ENCODE results near the gene POLD4.
"Not testable (repeated sequence)": the region's sequence is repeated elsewhere in the genome, so short reads cannot be mapped to it uniquely, and the experiment has no call there.

Gene POLD4

GRCh38 chr11:67353317-67354074 lies at the start of gene POLD4:
Gene POLD4, minus strand, starts transcription at chr11:67353546. Its CDS starts 147 bp downstream, at chr11:67353399.
- Mint-ChIP-seq H3K27ac (peak within 1 kb of the TSS; percentile 99), H3K4me1 (peaks cover 51% of the 10 kb centered on the region), H3K27me3 (peaks cover 11% of the 10 kb centered on the region), H3K9me3 (no peaks in the 10 kb centered on the region), H3K4me3 (peak within 1 kb of the TSS; percentile 95), H3K36me3 (peaks cover 9% of the 10 kb centered on the region)
- peak; percentile 98 for DNase-seq
- CTCF ChIA-PET: interaction anchor here (1.0 to 11.4 kb wide), 12 partner anchors 7 to 152 kb away, joined by 3 to 564 read pairs (median 5); partner anchors contain the start of genes CLCF1, PITPNM1, PPP1CA and RAD9A

GRCh38 chr11:67403085-67403484 lies 49.7 kb upstream of the POLD4 start:
- H3K27ac Mint-ChIP-seq: peak overlapping the region; percentile 98
- peaks cover 58% of the 10 kb centered on the region for H3K36me3 Mint-ChIP-seq
- H3K27me3 Mint-ChIP-seq, DNase-seq, H3K9me3 Mint-ChIP-seq: not testable (repeated sequence)
- peaks cover 72% of the 10 kb centered on the region for H3K4me1 Mint-ChIP-seq
- CTCF ChIA-PET: interaction anchor here (1.5 to 5.0 kb wide), 4 partner anchors 10 to 102 kb away, joined by 5 to 36 read pairs (median 10); partner anchors contain the start of genes PITPNM1 and PTPRCAP
- H3K4me3 Mint-ChIP-seq: peak overlapping the region; percentile 96

GRCh38 chr11:67402192-67402839 lies 49.0 kb upstream of the POLD4 start:
- H3K9me3 Mint-ChIP-seq, H3K27me3 Mint-ChIP-seq, DNase-seq: not testable (repeated sequence)
- Mint-ChIP-seq H3K36me3 (peaks cover 58% of the 10 kb centered on the region), H3K4me1 (peaks cover 72% of the 10 kb centered on the region), H3K27ac (peak overlapping the region; percentile 98), H3K4me3 (peak overlapping the region; percentile 96)
- CTCF ChIA-PET: interaction anchor here (0.9 to 5.0 kb wide), 16 partner anchors 10 to 105 kb away, joined by 3 to 36 read pairs (median 6); partner anchors contain the start of genes CDK2AP2, PITPNM1, PTPRCAP and RAD9A

- Mint-ChIP-seq H3K36me3 (peaks cover 55% of the 10 kb centered on the region), H3K4me3 (peak within 1 kb of the TSS; percentile 96), H3K9me3 (no peaks in the 10 kb centered on the region), H3K4me1 (peaks cover 73% of the 10 kb centered on the region), H3K27me3 (no peaks in the 10 kb centered on the region), H3K27ac (peak within 1 kb of the TSS; percentile 98)
- CTCF ChIA-PET: interaction anchor here (0.9 to 5.0 kb wide), 19 partner anchors 8 to 106 kb away, joined by 3 to 36 read pairs (median 6); partner anchors contain the start of genes CDK2AP2, PITPNM1, PTPRCAP and RAD9A
- DNase-seq: peak; percentile 91
Measured at GRCh38 chr11:67401495-67402191, 48.3 kb upstream of the POLD4 start, which contains the start of gene PPP1CA. Gene PPP1CA, minus strand, starts transcription at chr11:67401858. Its CDS starts 76 bp downstream, at chr11:67401782.

- no peaks in the 10 kb centered on the region for H3K27me3 Mint-ChIP-seq
- peaks cover 74% of the 10 kb centered on the region for H3K4me1 Mint-ChIP-seq
- no peaks in the 10 kb centered on the region for H3K9me3 Mint-ChIP-seq
- DNase-seq: no peak
- H3K27ac Mint-ChIP-seq: peak overlapping the region; percentile 86
- H3K4me3 Mint-ChIP-seq: peak overlapping the region; percentile 96
- H3K36me3 Mint-ChIP-seq: peaks cover 53% of the 10 kb centered on the region
- CTCF ChIA-PET: interaction anchor here (0.9 to 5.0 kb wide), 19 partner anchors 8 to 107 kb away, joined by 3 to 36 read pairs (median 6); partner anchors contain the start of genes CDK2AP2, PITPNM1, PTPRCAP and RAD9A
Measured at GRCh38 chr11:67400942-67401494, 47.7 kb upstream of the POLD4 start.

- peaks cover 71% of the 10 kb centered on the region for H3K4me1 Mint-ChIP-seq
- DNase-seq: no peak
- no peaks in the 10 kb centered on the region for H3K9me3 Mint-ChIP-seq
- H3K36me3 Mint-ChIP-seq: peaks cover 50% of the 10 kb centered on the region
- CTCF ChIA-PET: interaction anchor here (0.6 to 5.0 kb wide), 15 partner anchors 8 to 107 kb away, joined by 3 to 36 read pairs (median 5); partner anchors contain the start of genes CDK2AP2, PITPNM1, PTPRCAP and RAD9A
- H3K27ac Mint-ChIP-seq: peak overlapping the region; percentile 86
- no peaks in the 10 kb centered on the region for H3K27me3 Mint-ChIP-seq
- H3K4me3 Mint-ChIP-seq: peak overlapping the region; percentile 96
Measured at GRCh38 chr11:67400251-67400941, 47.0 kb upstream of the POLD4 start.

GRCh38 chr11:67398661-67399563 lies 45.6 kb upstream of the POLD4 start:
- Mint-ChIP-seq H3K4me1 (peaks cover 65% of the 10 kb centered on the region), H3K27me3 (no peaks in the 10 kb centered on the region), H3K27ac (peak overlapping the region; percentile 78), H3K9me3 (no peaks in the 10 kb centered on the region), H3K4me3 (peak overlapping the region; percentile 35), H3K36me3 (peaks cover 44% of the 10 kb centered on the region)
- DNase-seq: no peak
- CTCF ChIA-PET: interaction anchor here (0.7 to 1.1 kb wide), 2 partner anchors 40 to 114 kb away, joined by 3 read pairs; no protein-coding TSS in a partner anchor

GRCh38 chr11:67397986-67398660 lies 44.8 kb upstream of the POLD4 start:
- H3K4me1 Mint-ChIP-seq: peaks cover 66% of the 10 kb centered on the region
- H3K9me3 Mint-ChIP-seq: no peaks in the 10 kb centered on the region
- H3K27me3 Mint-ChIP-seq: no peaks in the 10 kb centered on the region
- CTCF ChIA-PET: interaction anchor here (1.1 kb wide), 1 partner anchor 41 kb away, joined by 3 read pairs; no protein-coding TSS in a partner anchor
- H3K27ac Mint-ChIP-seq: peak overlapping the region; percentile 78
- peaks cover 49% of the 10 kb centered on the region for H3K36me3 Mint-ChIP-seq
- no peak for DNase-seq
- H3K4me3 Mint-ChIP-seq: peak overlapping the region; percentile 43

GRCh38 chr11:67397536-67397935 lies 44.2 kb upstream of the POLD4 start:
- H3K9me3 Mint-ChIP-seq: no peaks in the 10 kb centered on the region
- DNase-seq: no peak
- peaks cover 65% of the 10 kb centered on the region for H3K4me1 Mint-ChIP-seq
- CTCF ChIA-PET: no interaction called here
- H3K27me3 Mint-ChIP-seq: no peaks in the 10 kb centered on the region
- peak overlapping the region; percentile 43 for H3K4me3 Mint-ChIP-seq
- H3K36me3 Mint-ChIP-seq: peaks cover 51% of the 10 kb centered on the region
- peak overlapping the region; percentile 76 for H3K27ac Mint-ChIP-seq

- H3K4me3 Mint-ChIP-seq: peak overlapping the region; percentile 56
- CTCF ChIA-PET: interaction anchor here (0.9 to 1.4 kb wide), 4 partner anchors 13 to 53 kb away, joined by 3 read pairs; no protein-coding TSS in a partner anchor
Measured at GRCh38 chr11:67396587-67397389, 43.4 kb upstream of the POLD4 start.

GRCh38 chr11:67396259-67396581 lies 42.9 kb upstream of the POLD4 start:
- Mint-ChIP-seq H3K4me3 (no peak overlapping the region), H3K4me1 (peaks cover 65% of the 10 kb centered on the region), H3K36me3 (peaks cover 53% of the 10 kb centered on the region), H3K27ac (peak overlapping the region; percentile 83), H3K27me3 (no peaks in the 10 kb centered on the region), H3K9me3 (no peaks in the 10 kb centered on the region)
- DNase-seq: no peak
- CTCF ChIA-PET: interaction anchor here (0.9 to 1.4 kb wide), 4 partner anchors 12 to 53 kb away, joined by 3 read pairs; no protein-coding TSS in a partner anchor

More at GRCh38 chr11:67396587-67397389, 43.4 kb upstream of the POLD4 start:
- peaks cover 63% of the 10 kb centered on the region for H3K4me1 Mint-ChIP-seq
- no peaks in the 10 kb centered on the region for H3K9me3 Mint-ChIP-seq
- H3K36me3 Mint-ChIP-seq: peaks cover 53% of the 10 kb centered on the region
- H3K27ac Mint-ChIP-seq: peak overlapping the region; percentile 87
- DNase-seq: no peak
- H3K27me3 Mint-ChIP-seq: no peaks in the 10 kb centered on the region
